ENCODE results near the gene GPD2.

DNA sequence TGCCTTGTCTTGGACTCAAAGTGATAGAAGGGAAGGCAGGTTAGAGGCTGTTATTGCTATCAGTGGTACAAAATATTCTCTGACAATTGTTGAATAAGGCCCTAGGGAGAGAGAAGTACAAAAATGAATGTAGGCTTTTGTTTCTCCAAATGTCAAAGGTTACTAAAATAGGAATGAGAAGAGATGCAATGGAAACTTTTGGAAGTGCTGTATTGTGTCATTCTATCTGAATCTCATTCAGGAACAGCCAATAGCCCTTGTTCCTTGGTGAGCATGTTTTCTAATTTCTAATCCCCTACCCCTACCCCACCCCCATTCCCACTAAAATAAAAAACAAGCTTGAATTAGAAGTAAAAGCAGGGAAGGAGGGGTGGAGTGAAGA is 166.4 kb downstream of the GPD2 start:
- TF ChIP-seq, protein P1, sequence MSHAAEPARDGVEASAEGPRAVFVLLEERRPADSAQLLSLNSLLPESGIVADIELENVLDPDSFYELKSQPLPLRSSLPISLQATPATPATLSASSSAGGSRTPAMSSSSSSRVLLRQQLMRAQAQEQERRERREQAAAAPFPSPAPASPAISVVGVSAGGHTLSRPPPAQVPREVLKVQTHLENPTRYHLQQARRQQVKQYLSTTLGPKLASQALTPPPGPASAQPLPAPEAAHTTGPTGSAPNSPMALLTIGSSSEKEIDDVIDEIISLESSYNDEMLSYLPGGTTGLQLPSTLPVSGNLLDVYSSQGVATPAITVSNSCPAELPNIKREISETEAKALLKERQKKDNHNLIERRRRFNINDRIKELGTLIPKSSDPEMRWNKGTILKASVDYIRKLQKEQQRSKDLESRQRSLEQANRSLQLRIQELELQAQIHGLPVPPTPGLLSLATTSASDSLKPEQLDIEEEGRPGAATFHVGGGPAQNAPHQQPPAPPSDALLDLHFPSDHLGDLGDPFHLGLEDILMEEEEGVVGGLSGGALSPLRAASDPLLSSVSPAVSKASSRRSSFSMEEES (CRISPR knock-in tag; IDR thresholded peaks at IDR 0.05), result no peak
- TF ChIP-seq, protein P2, sequence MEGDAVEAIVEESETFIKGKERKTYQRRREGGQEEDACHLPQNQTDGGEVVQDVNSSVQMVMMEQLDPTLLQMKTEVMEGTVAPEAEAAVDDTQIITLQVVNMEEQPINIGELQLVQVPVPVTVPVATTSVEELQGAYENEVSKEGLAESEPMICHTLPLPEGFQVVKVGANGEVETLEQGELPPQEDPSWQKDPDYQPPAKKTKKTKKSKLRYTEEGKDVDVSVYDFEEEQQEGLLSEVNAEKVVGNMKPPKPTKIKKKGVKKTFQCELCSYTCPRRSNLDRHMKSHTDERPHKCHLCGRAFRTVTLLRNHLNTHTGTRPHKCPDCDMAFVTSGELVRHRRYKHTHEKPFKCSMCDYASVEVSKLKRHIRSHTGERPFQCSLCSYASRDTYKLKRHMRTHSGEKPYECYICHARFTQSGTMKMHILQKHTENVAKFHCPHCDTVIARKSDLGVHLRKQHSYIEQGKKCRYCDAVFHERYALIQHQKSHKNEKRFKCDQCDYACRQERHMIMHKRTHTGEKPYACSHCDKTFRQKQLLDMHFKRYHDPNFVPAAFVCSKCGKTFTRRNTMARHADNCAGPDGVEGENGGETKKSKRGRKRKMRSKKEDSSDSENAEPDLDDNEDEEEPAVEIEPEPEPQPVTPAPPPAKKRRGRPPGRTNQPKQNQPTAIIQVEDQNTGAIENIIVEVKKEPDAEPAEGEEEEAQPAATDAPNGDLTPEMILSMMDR (CRISPR knock-in tag; IDR thresholded peaks at IDR 0.05), result no peak
- TF ChIP-seq ELF1 (CRISPR knock-in tag; IDR thresholded peaks at IDR 0.05), result no peak
- TF ChIP-seq, protein P3, sequence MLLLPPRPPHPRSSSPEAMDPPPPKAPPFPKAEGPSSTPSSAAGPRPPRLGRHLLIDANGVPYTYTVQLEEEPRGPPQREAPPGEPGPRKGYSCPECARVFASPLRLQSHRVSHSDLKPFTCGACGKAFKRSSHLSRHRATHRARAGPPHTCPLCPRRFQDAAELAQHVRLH (CRISPR knock-in tag; IDR thresholded peaks at IDR 0.05; ENCODE audit: borderline replicate concordance, low read depth), result no peak
- TF ChIP-seq POLR2AphosphoS5 (IDR thresholded peaks at IDR 0.05; ENCODE audit: low read depth, low read length), result no peak
- no peak for TF ChIP-seq TCF12 (IDR thresholded peaks at IDR 0.05)
- no peak for TF ChIP-seq TCF12 (CRISPR knock-in tag; IDR thresholded peaks at IDR 0.05)
- no peak for TF ChIP-seq NR2F6 (IDR thresholded peaks at IDR 0.05)
- no peak for TF ChIP-seq NR2F6 (CRISPR knock-in tag; IDR thresholded peaks at IDR 0.05)
- TF ChIP-seq HOXA7 (CRISPR knock-in tag; IDR thresholded peaks at IDR 0.05), result no peak
- TF ChIP-seq IRF2 (CRISPR knock-in tag; IDR thresholded peaks at IDR 0.05), result no peak
- no peak for TF ChIP-seq NFRKB (IDR thresholded peaks at IDR 0.05)
